BJ (cell line): ENCODE data around the gene STEAP4. TPM values are rescaled to one million over a fixed set of nuclear protein-coding genes. Genes with fewer than 3 reads are reported as not detected.

Experiments used
- CTCF ChIA-PET: fragments of 350-600 bp; formaldehyde crosslinking; extraction: SDS; loops from one replicate; lab custom pipeline; 2021; ENCODE audit warnings: antibody characterized with exemption, inconsistent platforms; lab: Yijun Ruan, JAX
- POLR2A ChIA-PET: fragments of 300-600 bp; sonication (Branson Sonifier 250); formaldehyde crosslinking; extraction: SDS; loops from one replicate; lab custom pipeline; 2021; ENCODE audit warnings: antibody characterized with exemption; lab: Charles Lee
- DNase-seq: peaks from one replicate; pipeline ENCODE4 v3.0.0-alpha.2; 2011; ENCODE audit warnings: low read depth
- H3K27me3 ChIP-seq: 2 replicates; pipeline ENCODE4 v1.6.0; 2011; ENCODE audit warnings: low read length; ENCODE audit not compliant: control insufficient read depth, insufficient read depth
- H3K36me3 ChIP-seq: 2 replicates; pipeline ENCODE4 v1.5.1; 2011; ENCODE audit warnings: low read length; ENCODE audit not compliant: control insufficient read depth, insufficient read depth
- H3K4me3 ChIP-seq: 2 replicates; pipeline ENCODE4 v1.5.1; 2011; ENCODE audit warnings: low read depth, mild to moderate bottlenecking, control low read depth, low read length
- CTCF ChIP-seq: IDR thresholded peaks from 2 replicates; pipeline ENCODE4 v1.5.1; 2011; ENCODE audit warnings: low read depth, mild to moderate bottlenecking, control low read depth, inconsistent platforms, low read length, moderate library complexity; ENCODE audit not compliant: insufficient read depth
- polyA plus RNA-seq: library from polyadenylated mRNA; depleted of rRNA; stranded (reverse); fragments of >200 nt; gene quantifications from 2 replicates; pipeline ENCODE4 v1.2.3, GENCODE V29; 2011

The STEAP4 gene
- polyA plus RNA-seq, 1 experiment = not detected

DNA sequence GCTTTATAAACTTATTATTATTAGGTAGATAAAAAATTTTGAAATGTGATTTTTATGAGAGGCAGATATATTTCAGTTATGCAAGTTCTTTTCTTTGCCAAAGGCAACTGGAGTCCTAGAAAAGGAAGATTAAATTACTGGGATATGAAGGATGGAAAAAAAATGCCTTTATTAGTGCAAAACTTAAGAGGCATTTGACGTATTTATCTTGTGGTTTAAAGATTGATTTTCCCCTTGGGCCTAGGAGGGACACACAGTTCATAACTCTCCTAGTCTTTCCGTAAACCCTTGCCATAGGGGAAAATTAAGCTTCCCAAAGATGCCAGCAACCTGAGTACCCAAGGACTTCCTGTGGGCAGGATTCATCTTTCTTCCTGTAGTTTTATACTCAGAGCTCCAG, 3.1 kb upstream of the STEAP4 start:
- ChIA-PET CTCF (no interaction called here), POLR2A (no interaction called here)
- no peak for TF ChIP-seq CTCF
- Histone ChIP-seq H3K4me3 (no peak overlapping the region), H3K36me3 (no peaks in the 10 kb centered on the region), H3K27me3 (no peaks in the 10 kb centered on the region)
- DNase-seq = no peak

DNA sequence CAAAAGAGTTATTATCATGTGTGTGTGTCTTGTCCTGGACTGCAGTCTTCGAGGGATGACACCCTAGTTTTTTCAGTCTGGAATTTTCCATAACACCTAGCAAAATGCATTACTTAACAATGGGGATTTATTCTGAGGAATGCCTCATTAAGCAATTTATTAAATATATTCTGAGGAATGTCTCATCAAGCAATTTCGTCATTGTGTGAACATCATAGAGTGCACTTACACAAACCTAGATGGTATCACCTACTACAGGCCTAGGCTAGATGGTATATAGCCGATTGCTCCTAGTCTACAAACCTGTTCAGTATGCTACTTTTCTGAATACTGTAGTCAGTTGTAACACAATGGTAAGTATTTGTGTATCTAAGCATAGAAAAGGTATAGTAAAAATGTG, 1.1 kb upstream of the STEAP4 start:
- no peak for TF ChIP-seq CTCF
- Histone ChIP-seq H3K36me3 (no peaks in the 10 kb centered on the region), H3K27me3 (no peaks in the 10 kb centered on the region), H3K4me3 (no peak overlapping the region)
- DNase-seq = no peak
- POLR2A ChIA-PET = no interaction called here
- CTCF ChIA-PET = no interaction called here

GRCh38 chr7:88307412-88307811, 718 bp upstream of the STEAP4 start:
- Histone ChIP-seq H3K4me3 (no peak overlapping the region), H3K36me3 (no peaks in the 10 kb centered on the region), H3K27me3 (no peaks in the 10 kb centered on the region)
- ChIA-PET CTCF (no interaction called here), POLR2A (no interaction called here)
- DNase-seq = no peak
- TF ChIP-seq CTCF = no peak

- no peak overlapping the region for H3K4me3 ChIP-seq
- ChIA-PET POLR2A (no interaction called here), CTCF (no interaction called here)
- no peaks in the 10 kb centered on the region for H3K36me3 ChIP-seq
- TF ChIP-seq CTCF = no peak
- no peak for DNase-seq
- H3K27me3 ChIP-seq = no peaks in the 10 kb centered on the region
These were observed 1.6 kb downstream of the STEAP4 start for GRCh38 chr7:88305044-88305443.

DNA sequence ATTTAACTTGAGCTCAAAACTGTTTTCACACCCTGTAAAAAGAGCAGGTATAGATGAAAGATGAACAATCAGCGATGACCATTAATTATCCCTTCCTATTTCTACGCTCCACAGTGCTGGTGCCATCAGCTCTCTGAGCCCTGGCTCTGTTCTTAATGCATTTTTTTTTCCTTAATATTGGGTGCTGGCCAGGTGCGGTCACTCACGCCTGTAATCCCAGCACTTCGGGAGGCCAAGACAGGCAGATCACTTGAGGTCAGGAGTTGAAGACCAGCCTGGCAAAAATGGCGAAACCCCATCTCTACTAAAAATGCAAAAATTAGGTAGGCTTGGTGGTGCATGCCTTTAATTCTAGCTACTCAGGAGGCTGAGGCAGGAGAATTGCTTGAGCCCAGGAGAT, 4.2 kb downstream of the STEAP4 start:
- ChIA-PET POLR2A (no interaction called here), CTCF (no interaction called here)
- Histone ChIP-seq H3K27me3 (no peaks in the 10 kb centered on the region), H3K4me3 (no peak overlapping the region), H3K36me3 (no peaks in the 10 kb centered on the region)
- DNase-seq = no peak
- no peak for TF ChIP-seq CTCF
